Prostate gland (tissue), 2 donors: ENCODE results near the gene SMTN.

ENCODE experiments used
- CTCF ChIP-seq, 4 experiments: fragments of 200-600 bp in 2 of 4; fragments of 450-650 bp in 2 of 4; sonication (generic) in 2 of 4; IDR thresholded peaks; 1 replicate in 3 of 4; 2 replicates in 1 of 4; pipeline ENCODE4 v1.5.1; 2016 to 2019; ENCODE audit warnings: antibody characterized with exemption in 4 of 4, mild to moderate bottlenecking in 2 of 4, moderate library complexity in 2 of 4
- POLR2A ChIP-seq: fragments of 450-650 bp; IDR thresholded peaks from one replicate; pipeline ENCODE4 v1.6.1; 2016; ENCODE audit warnings: antibody characterized with exemption, mild to moderate bottlenecking
- POLR2AphosphoS5 ChIP-seq: sonication (generic); formaldehyde crosslinking; IDR thresholded peaks from one replicate; pipeline ENCODE4 v1.6.1; 2017; ENCODE audit warnings: antibody characterized with exemption

GRCh38 chr22:31081963-31082605, 966 bp downstream of the SMTN start:
- TF ChIP-seq CTCF (IDR thresholded peaks at IDR 0.05) (no peak), POLR2AphosphoS5 (no peak), POLR2A (no peak)
